A673 (cell line): ENCODE measurements around the gene LARGE1.

ENCODE experiments used
- EZH2 ChIP-seq: fragments of 200-600 bp; sonication (generic); IDR thresholded peaks from 2 replicates; pipeline ENCODE4 v1.6.1; 2017; ENCODE audit warnings: borderline replicate concordance, low read depth, mild to moderate bottlenecking, mixed read lengths, antibody characterized with exemption, low read length; ENCODE audit not compliant: poor library complexity, severe bottlenecking
- TF ChIP-seq, protein P1 (sequence below): fragments of 300-800, 200-600 bp; sonication (generic); conservative IDR thresholded peaks from 2 replicates; pipeline ENCODE4 v1.5.1; 2017; ENCODE audit warnings: low read depth, mild to moderate bottlenecking, antibody characterized with exemption, low read length, moderate library complexity, mixed read lengths

DNA sequence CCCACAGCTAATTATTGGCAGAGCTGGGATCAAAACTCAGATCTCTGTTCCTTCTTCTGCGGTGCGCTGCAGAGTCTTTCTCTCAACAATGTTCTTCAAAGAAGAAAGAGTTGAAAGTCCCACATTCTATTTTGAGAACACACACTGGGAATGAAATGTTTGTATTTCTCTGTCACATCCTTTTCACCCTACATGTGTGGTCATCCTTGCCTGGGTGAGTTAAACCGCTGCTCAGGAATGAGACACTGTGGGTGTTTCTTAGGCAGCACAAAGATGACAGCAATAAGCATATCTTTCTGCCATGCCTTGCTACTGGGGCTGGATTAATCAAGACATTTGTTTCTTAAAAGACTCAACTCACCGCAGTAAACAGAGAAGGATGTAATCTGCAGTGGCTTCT is 222.6 kb downstream of the LARGE1 start:
- TF ChIP-seq, protein P1, sequence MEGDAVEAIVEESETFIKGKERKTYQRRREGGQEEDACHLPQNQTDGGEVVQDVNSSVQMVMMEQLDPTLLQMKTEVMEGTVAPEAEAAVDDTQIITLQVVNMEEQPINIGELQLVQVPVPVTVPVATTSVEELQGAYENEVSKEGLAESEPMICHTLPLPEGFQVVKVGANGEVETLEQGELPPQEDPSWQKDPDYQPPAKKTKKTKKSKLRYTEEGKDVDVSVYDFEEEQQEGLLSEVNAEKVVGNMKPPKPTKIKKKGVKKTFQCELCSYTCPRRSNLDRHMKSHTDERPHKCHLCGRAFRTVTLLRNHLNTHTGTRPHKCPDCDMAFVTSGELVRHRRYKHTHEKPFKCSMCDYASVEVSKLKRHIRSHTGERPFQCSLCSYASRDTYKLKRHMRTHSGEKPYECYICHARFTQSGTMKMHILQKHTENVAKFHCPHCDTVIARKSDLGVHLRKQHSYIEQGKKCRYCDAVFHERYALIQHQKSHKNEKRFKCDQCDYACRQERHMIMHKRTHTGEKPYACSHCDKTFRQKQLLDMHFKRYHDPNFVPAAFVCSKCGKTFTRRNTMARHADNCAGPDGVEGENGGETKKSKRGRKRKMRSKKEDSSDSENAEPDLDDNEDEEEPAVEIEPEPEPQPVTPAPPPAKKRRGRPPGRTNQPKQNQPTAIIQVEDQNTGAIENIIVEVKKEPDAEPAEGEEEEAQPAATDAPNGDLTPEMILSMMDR: no peak
- no peak for TF ChIP-seq EZH2
